K562 (cell line): ENCODE data around the gene ATP2A1. TPM values are rescaled to one million over a fixed set of nuclear protein-coding genes. Genes with fewer than 3 reads are reported as not detected.

Experiments used
- ARID1B ChIP-seq: fragments of 450-650 bp; IDR thresholded peaks from 2 replicates; pipeline ENCODE4 v1.6.1; 2016; ENCODE audit warnings: antibody characterized with exemption, mild to moderate bottlenecking, inconsistent platforms
- ASH1L ChIP-seq: fragments of 450-650 bp; IDR thresholded peaks from 2 replicates; pipeline ENCODE4 v1.6.1; 2018; ENCODE audit warnings: borderline replicate concordance, mild to moderate bottlenecking, low read depth; ENCODE audit not compliant: partially characterized antibody
- BACH1 ChIP-seq: fragments of 200-800 bp; sonication (Bioruptor generic); IDR thresholded peaks from 2 replicates; pipeline ENCODE4 v1.6.1; 2016; ENCODE audit warnings: missing genetic modification characterization, missing compliant biosample characterization
- C11orf30 ChIP-seq: fragments of 450-650 bp; IDR thresholded peaks from 2 replicates; pipeline ENCODE4 v1.6.1; 2016; ENCODE audit warnings: low read depth, mild to moderate bottlenecking
- DACH1 ChIP-seq: fragments of 450-650 bp; IDR thresholded peaks from 2 replicates; pipeline ENCODE4 v1.6.1; 2018; ENCODE audit not compliant: partially characterized antibody
- HNRNPL ChIP-seq: fragments of 200-400 bp; formaldehyde crosslinking; IDR thresholded peaks from 2 replicates; pipeline ENCODE4 v1.6.1; 2017; ENCODE audit warnings: low read depth, mild to moderate bottlenecking, low read length
- LEF1 ChIP-seq: fragments of 450-650 bp; IDR thresholded peaks from 2 replicates; pipeline ENCODE4 v1.6.1; 2016; ENCODE audit warnings: mild to moderate bottlenecking
- NCOA1 ChIP-seq: fragments of 450-650 bp; IDR thresholded peaks from 2 replicates; pipeline ENCODE4 v1.6.1; 2016; ENCODE audit warnings: low read depth
- PML ChIP-seq: IDR thresholded peaks from 2 replicates; pipeline ENCODE4 v1.6.1; 2012; ENCODE audit warnings: low read length, inconsistent platforms
- PTTG1 ChIP-seq: fragments of 450-650 bp; IDR thresholded peaks from 2 replicates; pipeline ENCODE4 v1.6.1; 2016; ENCODE audit warnings: low read depth, mild to moderate bottlenecking, missing genetic modification characterization, missing compliant biosample characterization
- RAD51 ChIP-seq: fragments of 450-650 bp; IDR thresholded peaks from 2 replicates; pipeline ENCODE4 v1.7.1; 2016; ENCODE audit warnings: low read depth, mild to moderate bottlenecking, borderline replicate concordance
- SIN3A ChIP-seq, 2 experiments: fragments of 150-350 bp in 1 of 2; IDR thresholded peaks; 2 replicates each; pipeline ENCODE4 v1.6.1; 2011 to 2016; ENCODE audit warnings: borderline replicate concordance in 2 of 2, low read depth in 2 of 2, low read length in 2 of 2, mild to moderate bottlenecking in 2 of 2, moderate library complexity in 2 of 2; ENCODE audit not compliant: control insufficient read depth in 1 of 2
- SMARCE1 ChIP-seq: fragments of 450-650 bp; IDR thresholded peaks from 2 replicates; pipeline ENCODE4 v1.7.1; 2016; ENCODE audit warnings: mild to moderate bottlenecking
- SOX6 ChIP-seq: fragments of 450-650 bp; IDR thresholded peaks from 2 replicates; pipeline ENCODE4 v1.6.1; 2014; ENCODE audit warnings: mild to moderate bottlenecking
- SPI1 ChIP-seq: IDR thresholded peaks from 2 replicates; pipeline ENCODE4 v1.6.1; 2011; ENCODE audit warnings: low read depth, low read length, control low read depth, borderline replicate concordance
- SUPT5H ChIP-seq: fragments of 450-650 bp; IDR thresholded peaks from 2 replicates; pipeline ENCODE4 v1.6.1; 2016
- XRCC4 ChIP-seq: IDR thresholded peaks from one replicate; pipeline ENCODE4 v1.6.1; 2011; ENCODE audit not compliant: insufficient read depth, insufficient read length; ENCODE audit errors: extremely low read depth
- ZEB2 ChIP-seq: fragments of 450-650 bp; IDR thresholded peaks from 2 replicates; pipeline ENCODE4 v1.6.1; 2016
- ZNF224 ChIP-seq: sonication (generic); formaldehyde crosslinking; IDR thresholded peaks from 2 replicates; pipeline ENCODE4 v1.8.0; 2022; ENCODE audit warnings: mild to moderate bottlenecking, missing genetic modification reagents
- ZNF282 ChIP-seq: sonication (generic); formaldehyde crosslinking; IDR thresholded peaks from 2 replicates; pipeline ENCODE4 v1.8.1; 2023; ENCODE audit warnings: missing genetic modification reagents
- ZNF75A ChIP-seq: fragments of 450-650 bp; formaldehyde crosslinking; IDR thresholded peaks from 2 replicates; pipeline ENCODE4 v1.4.0; 2020; ENCODE audit warnings: mild to moderate bottlenecking
- ZNF766 ChIP-seq: fragments of 200-800 bp; sonication (Bioruptor generic); conservative IDR thresholded peaks from 2 replicates; pipeline ENCODE4 v1.6.1; 2016; ENCODE audit warnings: missing genetic modification characterization, missing compliant biosample characterization
- ZNF830 ChIP-seq: fragments of 250-450 bp; sonication (Bioruptor Pico); IDR thresholded peaks from 2 replicates; pipeline ENCODE4 v1.5.0; 2021; ENCODE audit warnings: mild to moderate bottlenecking
- polyA plus RNA-seq, 8 experiments: library from polyadenylated mRNA; depleted of rRNA in 4 of 8; stranded (reverse) in 5 of 8; unstranded in 3 of 8; fragments of >200 nt; fragmentation: Nextera tagmentation in 2 of 8; fragmentation: Illumina TruSeq in 1 of 8; extraction: Ambion mirVana in 2 of 8; extraction: Trizol in 1 of 8; gene quantifications; 2 replicates each; pipeline versions ENCODE4 v1.2.1 to v1.2.3, GENCODE V29; 2011 to 2014; ENCODE audit warnings: inconsistent platforms in 1 of 8, missing spikeins in 1 of 8
- total RNA-seq, 7 experiments: library from RNA; depleted of rRNA in 6 of 7; stranded (reverse); fragments of >200 nt in 6 of 7; fragmentation: Illumina TruSeq in 2 of 7; extraction: Trizol in 2 of 7; gene quantifications; 2 replicates each; pipeline versions ENCODE4 v1.2.1 to v1.2.3, GENCODE V29; 2011 to 2021; ENCODE audit warnings: low replicate concordance in 1 of 7
- TF ChIP-seq, protein P1 (sequence below), 2 experiments: IDR thresholded peaks; 2 replicates each; pipeline ENCODE4 v1.6.1; 2012; ENCODE audit warnings: improper control_type of control experiment in 2 of 2, low read depth in 2 of 2, low read length in 2 of 2, borderline replicate concordance in 1 of 2
- TF ChIP-seq, protein P2 (sequence below): fragments of 450-650 bp; IDR thresholded peaks from 2 replicates; pipeline ENCODE4 v1.6.1; 2016
- TF ChIP-seq, protein P3 (sequence below): sonication (generic); formaldehyde crosslinking; IDR thresholded peaks from 2 replicates; pipeline ENCODE4 v1.8.0; 2022; ENCODE audit warnings: missing genetic modification reagents, mild to moderate bottlenecking, moderate library complexity, borderline replicate concordance

Gene ATP2A1
- total and polyA plus RNA-seq, 9 of the 15 experiments (the other 6 are each of a cell fraction or from before 2014, with no cell fraction given), result 0.25 to 2.6 (median 0.65) TPM

DNA sequence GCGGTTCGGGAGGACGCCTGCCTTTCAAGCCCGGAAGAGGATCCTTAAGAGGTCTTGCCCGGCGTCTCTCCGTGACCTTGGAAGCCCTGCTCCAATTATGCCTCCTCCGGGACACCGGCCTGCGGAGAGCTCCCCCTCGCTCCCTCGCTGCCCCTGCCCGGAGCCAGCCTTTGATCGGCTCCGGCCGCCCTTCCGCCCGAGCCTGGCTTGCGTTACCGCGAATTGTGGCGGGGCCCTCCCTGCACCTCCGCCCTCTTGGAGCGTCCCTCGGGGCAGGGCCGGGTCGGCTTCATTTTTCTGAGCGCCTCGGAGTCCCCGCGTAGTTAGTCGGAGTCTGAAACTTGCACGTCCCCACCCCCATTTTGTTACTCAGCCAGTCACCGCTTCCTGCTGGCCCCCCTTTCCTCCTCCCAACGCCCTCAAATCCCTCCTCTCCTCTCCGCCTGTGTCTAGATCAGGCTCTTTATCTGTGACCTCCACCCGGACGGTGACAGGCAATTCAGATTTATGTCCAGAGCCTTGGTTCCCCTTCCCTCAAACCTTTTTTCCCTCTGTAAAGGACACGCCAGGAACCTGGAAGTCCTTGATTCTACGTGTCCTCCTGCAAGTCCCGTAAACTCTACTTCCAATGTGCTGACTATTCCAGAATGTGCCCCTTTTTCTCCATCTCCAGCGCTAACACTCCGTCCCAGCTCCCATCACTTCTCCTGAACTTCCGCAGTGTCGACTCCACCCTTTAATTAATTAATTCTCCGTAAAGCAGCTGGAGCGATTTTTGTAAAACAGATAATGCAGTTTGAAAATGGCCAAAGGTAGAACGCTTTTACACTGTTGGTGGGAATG lies 47.3 kb downstream of the ATP2A1 start (continued):
- TF ChIP-seq, protein P1, sequence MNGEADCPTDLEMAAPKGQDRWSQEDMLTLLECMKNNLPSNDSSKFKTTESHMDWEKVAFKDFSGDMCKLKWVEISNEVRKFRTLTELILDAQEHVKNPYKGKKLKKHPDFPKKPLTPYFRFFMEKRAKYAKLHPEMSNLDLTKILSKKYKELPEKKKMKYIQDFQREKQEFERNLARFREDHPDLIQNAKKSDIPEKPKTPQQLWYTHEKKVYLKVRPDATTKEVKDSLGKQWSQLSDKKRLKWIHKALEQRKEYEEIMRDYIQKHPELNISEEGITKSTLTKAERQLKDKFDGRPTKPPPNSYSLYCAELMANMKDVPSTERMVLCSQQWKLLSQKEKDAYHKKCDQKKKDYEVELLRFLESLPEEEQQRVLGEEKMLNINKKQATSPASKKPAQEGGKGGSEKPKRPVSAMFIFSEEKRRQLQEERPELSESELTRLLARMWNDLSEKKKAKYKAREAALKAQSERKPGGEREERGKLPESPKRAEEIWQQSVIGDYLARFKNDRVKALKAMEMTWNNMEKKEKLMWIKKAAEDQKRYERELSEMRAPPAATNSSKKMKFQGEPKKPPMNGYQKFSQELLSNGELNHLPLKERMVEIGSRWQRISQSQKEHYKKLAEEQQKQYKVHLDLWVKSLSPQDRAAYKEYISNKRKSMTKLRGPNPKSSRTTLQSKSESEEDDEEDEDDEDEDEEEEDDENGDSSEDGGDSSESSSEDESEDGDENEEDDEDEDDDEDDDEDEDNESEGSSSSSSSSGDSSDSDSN (IDR thresholded peaks at IDR 0.05; ENCODE audit: borderline replicate concordance in 1 of 2, low read depth in 2 of 2, low read length in 2 of 2), result peak in 1 of 2 experiments; percentile 40; a peak in 1 of 4 replicates
- TF ChIP-seq LEF1, result peak; percentile 96
- TF ChIP-seq ZNF282 (CRISPR knock-in tag), result no peak
- TF ChIP-seq ZNF75A (CRISPR knock-in tag), result peak; percentile 39; the same call in 1 of the 2 replicates
- no peak for TF ChIP-seq XRCC4
- no peak for TF ChIP-seq BACH1
- TF ChIP-seq SUPT5H, result peak; percentile 76
- TF ChIP-seq SIN3A (IDR thresholded peaks at IDR 0.05; ENCODE audit: borderline replicate concordance in 2 of 2, control insufficient read depth in 1 of 2, low read depth in 2 of 2, low read length in 2 of 2), result peak in 1 of 2 experiments; percentile 69; a peak in 1 of 4 replicates
- TF ChIP-seq RAD51, result peak; percentile 26; the same call in 1 of the 2 replicates
- 0 out of 2 replicates have a peak, but pooled peaks have one; percentile 38 for TF ChIP-seq ZNF224
- peak; percentile 59 for TF ChIP-seq DACH1
- peak; percentile 66 for TF ChIP-seq ZEB2
- TF ChIP-seq ZNF766, result peak; percentile 81; the same call in 1 of the 2 replicates
- no peak for TF ChIP-seq HNRNPL
- TF ChIP-seq, protein P2, sequence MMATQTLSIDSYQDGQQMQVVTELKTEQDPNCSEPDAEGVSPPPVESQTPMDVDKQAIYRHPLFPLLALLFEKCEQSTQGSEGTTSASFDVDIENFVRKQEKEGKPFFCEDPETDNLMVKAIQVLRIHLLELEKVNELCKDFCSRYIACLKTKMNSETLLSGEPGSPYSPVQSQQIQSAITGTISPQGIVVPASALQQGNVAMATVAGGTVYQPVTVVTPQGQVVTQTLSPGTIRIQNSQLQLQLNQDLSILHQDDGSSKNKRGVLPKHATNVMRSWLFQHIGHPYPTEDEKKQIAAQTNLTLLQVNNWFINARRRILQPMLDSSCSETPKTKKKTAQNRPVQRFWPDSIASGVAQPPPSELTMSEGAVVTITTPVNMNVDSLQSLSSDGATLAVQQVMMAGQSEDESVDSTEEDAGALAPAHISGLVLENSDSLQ, result peak; percentile 98
- peak; percentile 70 for TF ChIP-seq C11orf30
- TF ChIP-seq, protein P3, sequence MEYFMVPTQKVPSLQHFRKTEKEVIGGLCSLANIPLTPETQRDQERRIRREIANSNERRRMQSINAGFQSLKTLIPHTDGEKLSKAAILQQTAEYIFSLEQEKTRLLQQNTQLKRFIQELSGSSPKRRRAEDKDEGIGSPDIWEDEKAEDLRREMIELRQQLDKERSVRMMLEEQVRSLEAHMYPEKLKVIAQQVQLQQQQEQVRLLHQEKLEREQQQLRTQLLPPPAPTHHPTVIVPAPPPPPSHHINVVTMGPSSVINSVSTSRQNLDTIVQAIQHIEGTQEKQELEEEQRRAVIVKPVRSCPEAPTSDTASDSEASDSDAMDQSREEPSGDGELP (CRISPR knock-in tag), result 0 out of 2 replicates have a peak, but pooled peaks have one; percentile 38
- TF ChIP-seq SOX6, result peak; percentile 81
- peak; percentile 96 for TF ChIP-seq SMARCE1
- peak; percentile 27; the same call in 1 of the 2 replicates for TF ChIP-seq SPI1
- peak; percentile 13 for TF ChIP-seq ASH1L
- TF ChIP-seq PTTG1 (tag), result no peak
- peak; percentile 86 for TF ChIP-seq NCOA1
- TF ChIP-seq ZNF830 (CRISPR knock-in tag), result peak; percentile 88; the same call in 1 of the 2 replicates
- TF ChIP-seq PML, result peak; percentile 87; the same call in 1 of the 2 replicates
- peak; percentile 98 for TF ChIP-seq ARID1B
